ENCODE results near the gene POLR3K. TPM values are rescaled to one million over a fixed set of nuclear protein-coding genes. Genes with fewer than 3 reads are reported as not detected.

The POLR3K gene
- total RNA-seq, 2 donors from 2014 or later: 26.4 to 61.9 TPM

DNA sequence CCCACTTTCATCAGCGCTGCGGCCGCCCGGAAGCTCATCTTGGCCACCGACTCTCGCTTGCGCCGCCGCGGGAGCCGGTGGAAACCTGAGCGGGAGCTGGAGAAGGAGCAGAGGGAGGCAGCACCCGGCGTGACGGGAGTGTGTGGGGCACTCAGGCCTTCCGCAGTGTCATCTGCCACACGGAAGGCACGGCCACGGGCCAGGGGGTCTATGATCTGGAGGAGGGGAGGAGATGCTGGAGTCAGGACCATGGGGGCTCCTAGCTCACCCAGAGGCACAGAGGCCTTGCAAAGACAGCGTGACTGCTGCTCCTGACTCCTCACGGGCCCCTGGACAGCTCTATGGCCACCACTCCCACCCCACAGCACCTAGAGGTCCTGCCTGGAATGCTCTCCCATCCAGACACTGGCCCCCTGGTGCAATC is 9.6 kb upstream of the POLR3K start:
- no peaks in the 10 kb centered on the region for H3K9me3 Mint-ChIP-seq

DNA sequence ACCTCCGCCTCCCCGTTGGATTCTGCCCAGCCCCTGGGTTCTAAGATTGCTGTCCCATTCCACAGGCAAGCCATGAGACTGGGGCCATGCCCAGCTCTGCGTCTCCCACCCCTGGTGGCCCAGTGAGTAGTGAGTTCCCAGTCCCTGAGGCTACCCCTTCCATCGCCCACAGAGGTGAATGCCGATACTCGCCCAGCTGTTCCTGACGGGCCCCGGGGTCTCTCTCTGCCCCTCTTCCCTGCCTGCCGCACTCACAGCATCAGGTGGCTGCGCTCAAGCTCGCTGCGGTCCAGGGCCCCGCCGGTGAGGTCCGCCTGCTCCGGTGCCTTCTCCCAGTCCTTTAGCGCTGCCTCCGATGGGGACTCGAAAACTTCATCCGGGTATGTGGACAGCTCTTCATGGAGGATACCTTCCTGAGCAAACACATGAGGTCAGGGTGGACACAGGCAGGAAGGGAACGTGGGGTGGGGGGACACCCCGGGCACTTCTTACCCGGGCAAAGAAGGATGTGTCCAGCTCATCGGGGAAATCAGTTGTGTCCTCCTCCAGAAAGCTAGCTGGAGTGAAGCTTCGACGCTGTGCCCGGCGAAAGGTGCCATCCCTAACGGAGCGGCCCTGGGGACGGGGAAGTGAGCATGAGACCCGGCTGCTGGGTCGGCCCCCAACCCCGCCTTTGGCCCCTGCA is 9.0 kb upstream of the POLR3K start:
- H3K4me1 Mint-ChIP-seq: peaks cover 11% of the 10 kb centered on the region
- H3K9me3 Mint-ChIP-seq: no peaks in the 10 kb centered on the region
- H3K27ac Mint-ChIP-seq: no peak overlapping the region
- H3K27me3 Mint-ChIP-seq: peaks cover 4% of the 10 kb centered on the region
- no peak for ATAC-seq (replicated peaks)
- H3K36me3 Mint-ChIP-seq (ENCODE audit: low read depth): peaks cover 9% of the 10 kb centered on the region
- no peak overlapping the region for H3K4me3 Mint-ChIP-seq

More for the DNA sequence above, 9.6 kb upstream of the POLR3K start:
- peaks cover 3% of the 10 kb centered on the region for H3K36me3 Mint-ChIP-seq (ENCODE audit: low read depth)
- H3K4me1 Mint-ChIP-seq: peaks cover 8% of the 10 kb centered on the region
- ATAC-seq (replicated peaks): no peak
- H3K27me3 Mint-ChIP-seq: peaks cover 4% of the 10 kb centered on the region
- H3K27ac Mint-ChIP-seq: no peak overlapping the region
- no peak overlapping the region for H3K4me3 Mint-ChIP-seq

- no peak for ATAC-seq (replicated peaks)
- Mint-ChIP-seq H3K4me3 (no peak overlapping the region), H3K27me3 (peaks cover 4% of the 10 kb centered on the region), H3K9me3 (no peaks in the 10 kb centered on the region), H3K4me1 (peaks cover 11% of the 10 kb centered on the region), H3K27ac (no peak overlapping the region), H3K36me3 (ENCODE audit: low read depth) (peaks cover 14% of the 10 kb centered on the region)
Measured at GRCh38 chr16:61879-62281, 8.5 kb upstream of the POLR3K start.

DNA sequence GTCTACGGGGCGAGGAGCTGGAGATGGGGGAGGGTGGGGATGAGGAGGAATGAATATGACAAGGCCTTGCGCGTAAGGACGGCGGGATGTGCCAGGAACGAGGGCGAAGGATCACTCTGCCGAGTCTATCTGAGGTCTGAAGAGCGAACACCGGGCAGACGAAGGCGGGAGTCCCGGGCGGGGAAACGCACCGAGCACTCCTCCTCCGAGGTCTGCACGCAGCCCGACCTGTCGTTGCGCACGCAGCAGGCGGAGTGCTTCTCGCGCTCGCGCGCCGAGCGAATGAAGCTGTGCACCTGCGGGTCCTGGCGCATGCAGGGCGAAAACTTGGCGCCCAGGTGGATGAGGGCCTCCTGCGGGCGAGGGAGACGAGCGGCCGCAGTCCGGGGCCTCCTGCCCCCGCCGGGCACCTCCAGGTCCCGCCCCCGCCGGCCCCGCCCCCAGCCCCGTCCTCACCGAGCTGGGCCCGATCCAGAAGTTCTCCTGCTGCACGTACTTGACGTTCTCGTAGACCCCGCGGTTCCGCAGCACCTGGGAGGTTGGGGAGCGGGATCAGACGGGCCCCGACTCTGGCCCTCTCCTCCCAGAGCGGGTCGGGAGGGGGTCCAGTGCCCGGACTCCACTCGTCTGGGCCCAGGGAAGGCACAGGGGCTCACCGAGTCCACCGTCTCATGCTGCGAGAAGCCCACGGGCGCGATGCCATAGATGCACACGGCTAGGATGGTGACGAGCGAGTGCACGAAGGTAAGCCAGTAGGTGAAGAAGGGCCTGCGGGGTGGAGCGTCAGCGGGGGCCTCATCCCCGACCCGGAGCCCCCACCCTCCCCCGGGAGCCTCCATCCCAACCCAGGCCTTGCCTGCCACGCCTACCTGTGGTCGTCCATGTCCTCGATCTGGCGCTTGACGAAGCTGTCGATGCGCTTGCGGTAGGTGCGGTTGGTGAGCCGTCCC is 7.8 kb upstream of the POLR3K start:
- Mint-ChIP-seq H3K27ac (no peak overlapping the region), H3K27me3 (peaks cover 4% of the 10 kb centered on the region), H3K4me3 (no peak overlapping the region), H3K4me1 (peaks cover 11% of the 10 kb centered on the region), H3K9me3 (no peaks in the 10 kb centered on the region), H3K36me3 (ENCODE audit: low read depth) (peaks cover 17% of the 10 kb centered on the region)
- ATAC-seq (replicated peaks): no peak

DNA sequence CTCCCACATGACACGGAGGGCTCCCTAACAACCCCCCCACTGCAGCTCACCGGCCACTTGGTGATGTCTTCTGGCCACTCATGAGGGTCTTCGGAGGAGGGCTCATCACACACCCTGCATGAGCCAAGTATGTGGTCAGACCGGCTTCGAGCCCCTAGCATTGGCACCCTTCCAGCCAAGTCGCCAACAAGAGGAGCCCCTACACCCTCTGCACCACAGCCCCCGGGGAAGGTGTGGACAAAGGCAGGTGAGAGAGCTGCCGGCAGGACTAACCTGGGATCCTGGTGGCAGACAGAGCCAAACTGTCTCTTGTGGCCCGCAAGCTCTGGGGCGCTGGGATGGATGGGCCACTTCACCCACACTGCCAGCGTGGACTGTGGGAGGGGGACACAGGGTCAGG is 6.8 kb upstream of the POLR3K start:
- no peak overlapping the region for H3K4me3 Mint-ChIP-seq
- H3K4me1 Mint-ChIP-seq: peaks cover 7% of the 10 kb centered on the region
- H3K27me3 Mint-ChIP-seq: peaks cover 4% of the 10 kb centered on the region
- H3K9me3 Mint-ChIP-seq: no peaks in the 10 kb centered on the region
- H3K36me3 Mint-ChIP-seq (ENCODE audit: low read depth): peaks cover 27% of the 10 kb centered on the region
- no peak for ATAC-seq (replicated peaks)
- no peak overlapping the region for H3K27ac Mint-ChIP-seq

- no peak overlapping the region for H3K27ac Mint-ChIP-seq
- H3K9me3 Mint-ChIP-seq: no peaks in the 10 kb centered on the region
- peaks cover 4% of the 10 kb centered on the region for H3K27me3 Mint-ChIP-seq
Measured at GRCh38 chr16:59440-60059, 6.1 kb upstream of the POLR3K start.

DNA sequence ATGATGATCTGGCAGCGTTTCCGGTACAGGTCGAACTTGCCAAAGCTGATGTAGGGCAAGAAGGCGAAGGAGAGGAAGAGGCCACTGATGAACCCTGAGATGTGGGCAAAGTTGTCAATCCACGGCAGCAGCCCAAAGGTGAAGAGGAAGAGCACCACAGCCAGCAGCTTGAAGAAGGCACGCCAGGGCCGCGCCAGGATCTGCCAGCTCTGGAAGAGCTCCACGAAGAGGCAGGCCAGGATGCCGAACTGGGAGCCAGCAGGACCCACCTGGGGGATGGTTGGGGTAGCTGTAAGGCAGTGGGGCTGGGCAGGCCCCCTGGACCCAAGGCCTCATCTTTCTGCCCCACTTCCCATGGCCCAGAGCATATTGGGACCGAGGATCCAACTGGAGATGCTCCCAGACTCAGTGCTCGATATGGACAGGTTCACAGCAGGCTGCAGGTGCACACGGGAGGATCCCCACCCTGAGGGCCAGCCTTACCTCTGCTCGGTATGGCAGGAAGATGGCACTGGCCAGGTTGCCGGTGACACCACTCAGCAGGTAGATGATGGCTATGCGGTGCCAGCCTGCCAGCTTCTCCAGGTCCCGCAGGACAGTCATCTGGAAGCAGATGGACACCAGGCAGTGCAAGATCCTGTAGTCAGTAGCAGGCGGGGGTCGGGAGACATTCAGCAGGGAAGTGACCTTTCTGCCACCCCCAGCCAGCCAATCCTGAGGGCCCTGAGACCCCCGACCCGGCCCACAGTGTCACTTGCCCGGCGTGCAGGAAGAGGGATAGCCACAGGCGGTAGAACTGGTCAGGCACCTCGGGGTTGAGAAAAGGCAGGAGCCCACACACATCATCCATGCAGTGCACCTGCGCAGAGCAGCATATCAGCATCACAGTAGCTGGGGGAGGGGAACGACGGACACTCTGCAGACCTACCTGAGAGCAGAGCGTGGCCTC is 5.4 kb upstream of the POLR3K start:
- no peak overlapping the region for H3K27ac Mint-ChIP-seq

More at GRCh38 chr16:59440-60059, 6.1 kb upstream of the POLR3K start:
- ATAC-seq (replicated peaks): no peak
- peaks cover 27% of the 10 kb centered on the region for H3K36me3 Mint-ChIP-seq (ENCODE audit: low read depth)
- peaks cover 7% of the 10 kb centered on the region for H3K4me1 Mint-ChIP-seq
- no peak overlapping the region for H3K4me3 Mint-ChIP-seq

GRCh38 chr16:57711-58110 is 4.3 kb upstream of the POLR3K start:
- H3K27ac Mint-ChIP-seq: peak overlapping the region; percentile 38
- H3K4me1 Mint-ChIP-seq: peaks cover 7% of the 10 kb centered on the region
- no peaks in the 10 kb centered on the region for H3K9me3 Mint-ChIP-seq
- peaks cover 35% of the 10 kb centered on the region for H3K36me3 Mint-ChIP-seq (ENCODE audit: low read depth)
- ATAC-seq (replicated peaks): no peak
- peaks cover 4% of the 10 kb centered on the region for H3K27me3 Mint-ChIP-seq
- H3K4me3 Mint-ChIP-seq: no peak overlapping the region

More for the DNA sequence above, 5.4 kb upstream of the POLR3K start:
- no peaks in the 10 kb centered on the region for H3K9me3 Mint-ChIP-seq
- peaks cover 27% of the 10 kb centered on the region for H3K36me3 Mint-ChIP-seq (ENCODE audit: low read depth)
- peaks cover 7% of the 10 kb centered on the region for H3K4me1 Mint-ChIP-seq
- ATAC-seq (replicated peaks): no peak
- no peak overlapping the region for H3K4me3 Mint-ChIP-seq
- H3K27me3 Mint-ChIP-seq: peaks cover 4% of the 10 kb centered on the region

- H3K36me3 Mint-ChIP-seq (ENCODE audit: low read depth): peaks cover 41% of the 10 kb centered on the region
- peaks cover 4% of the 10 kb centered on the region for H3K27me3 Mint-ChIP-seq
- peaks cover 7% of the 10 kb centered on the region for H3K4me1 Mint-ChIP-seq
- no peak for ATAC-seq (replicated peaks)
- H3K9me3 Mint-ChIP-seq: no peaks in the 10 kb centered on the region
- no peak overlapping the region for H3K27ac Mint-ChIP-seq
- peak overlapping the region; percentile 89 for H3K4me3 Mint-ChIP-seq
Measured at GRCh38 chr16:56231-56927, 3.0 kb upstream of the POLR3K start.

- peak overlapping the region; percentile 89 for H3K4me3 Mint-ChIP-seq
- no peaks in the 10 kb centered on the region for H3K9me3 Mint-ChIP-seq
- peaks cover 7% of the 10 kb centered on the region for H3K4me1 Mint-ChIP-seq
- H3K36me3 Mint-ChIP-seq (ENCODE audit: low read depth): peaks cover 48% of the 10 kb centered on the region
- H3K27ac Mint-ChIP-seq: no peak overlapping the region
- peaks cover 2% of the 10 kb centered on the region for H3K27me3 Mint-ChIP-seq
- no peak for ATAC-seq (replicated peaks)
Measured at GRCh38 chr16:55571-56136, 2.2 kb upstream of the POLR3K start.

GRCh38 chr16:54237-54581 is 801 bp upstream of the POLR3K start:
- peaks cover 12% of the 10 kb centered on the region for H3K4me1 Mint-ChIP-seq
- peak overlapping the region; percentile 63 for H3K27ac Mint-ChIP-seq
- no peaks in the 10 kb centered on the region for H3K27me3 Mint-ChIP-seq
- H3K36me3 Mint-ChIP-seq (ENCODE audit: low read depth): peaks cover 63% of the 10 kb centered on the region
- no peaks in the 10 kb centered on the region for H3K9me3 Mint-ChIP-seq
- no peak for ATAC-seq (replicated peaks)
- peak overlapping the region; percentile 89 for H3K4me3 Mint-ChIP-seq

GRCh38 chr16:50769-51591 is 2.4 kb downstream of the POLR3K start:
- H3K4me1 Mint-ChIP-seq: peaks cover 5% of the 10 kb centered on the region
- H3K36me3 Mint-ChIP-seq (ENCODE audit: low read depth): peaks cover 76% of the 10 kb centered on the region
- peak overlapping the region; percentile 89 for H3K4me3 Mint-ChIP-seq
- H3K27ac Mint-ChIP-seq: no peak overlapping the region
- no peak for ATAC-seq (replicated peaks)
- no peaks in the 10 kb centered on the region for H3K27me3 Mint-ChIP-seq
- H3K9me3 Mint-ChIP-seq: no peaks in the 10 kb centered on the region
